ENCODE measurements around the gene FZD10. TPM values are rescaled to one million over a fixed set of nuclear protein-coding genes. Genes with fewer than 3 reads are reported as not detected.

Gene FZD10
- total and polyA plus RNA-seq, 2 experiments from 2014 or later, result 0.11 to 0.45 TPM

DNA sequence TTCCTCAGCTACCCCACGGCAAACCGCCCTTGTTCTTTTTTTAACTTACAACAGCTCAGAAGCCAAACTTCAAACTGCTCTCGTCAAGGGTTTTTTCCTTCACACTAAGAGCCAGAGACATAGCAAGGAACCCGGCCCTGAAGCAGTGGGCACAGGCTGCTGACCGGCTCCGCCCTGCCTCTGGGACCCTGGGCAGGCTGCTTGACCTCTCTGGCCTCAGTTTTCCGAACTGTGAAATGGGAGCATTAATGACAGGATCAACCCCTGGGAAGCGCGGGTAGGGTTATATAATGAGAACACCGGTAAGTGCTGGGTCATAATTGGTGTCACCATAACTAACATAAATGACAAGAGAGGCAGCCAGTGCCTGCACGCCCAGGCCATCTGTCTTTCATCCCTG, 21.2 kb upstream of the FZD10 start:
- Histone ChIP-seq H3K36me3 (ENCODE audit: insufficient read depth) (no peaks in the 10 kb centered on the region; the same call in 1 of the 2 replicates), H3K4me2 (no peak overlapping the region), H4K20me1 (replicated peaks; ENCODE audit: insufficient read depth) (no peaks in the 10 kb centered on the region; the same call in 1 of the 2 replicates), H3K79me2 (replicated peaks; ENCODE audit: insufficient read depth) (no peaks in the 10 kb centered on the region), H3K4me3 (no peak overlapping the region), H3F3A (replicated peaks; ENCODE audit: low read depth) (no peaks in the 10 kb centered on the region), H3K27ac (ENCODE audit: low read depth) (no peak overlapping the region), H3K4me1 (ENCODE audit: insufficient read depth) (peaks cover 4% of the 10 kb centered on the region; the same call in 1 of the 2 replicates), H3K9me2 (ENCODE audit: insufficient read depth) (no peaks in the 10 kb centered on the region), H3K27me3 (ENCODE audit: insufficient read depth) (0 out of 2 replicates have a peak, but pooled peaks cover 5% of the 10 kb centered on the region), H2AFZ (no peak overlapping the region)
- H3K36me3 Mint-ChIP-seq (ENCODE audit: low read depth), result peaks cover 69% of the 10 kb centered on the region
- ATAC-seq (no peak), DNase-seq (ENCODE audit: low spot score) (no peak)
- H3K27me3 Mint-ChIP-seq (ENCODE audit: insufficient read depth, low read depth, poor library complexity), result peaks cover 9% of the 10 kb centered on the region
- H3K4me1 Mint-ChIP-seq, result no peaks in the 10 kb centered on the region
- no peak overlapping the region for H3K27ac Mint-ChIP-seq
- no peak for TF ChIP-seq CREB1 (CRISPR knock-in tag; IDR thresholded peaks at IDR 0.05; ENCODE audit: low read depth)
- peaks cover 100% of the 10 kb centered on the region; the same call in 2 of the 3 replicates for H3K9me3 Mint-ChIP-seq
- no peak overlapping the region for H3K4me3 Mint-ChIP-seq

DNA sequence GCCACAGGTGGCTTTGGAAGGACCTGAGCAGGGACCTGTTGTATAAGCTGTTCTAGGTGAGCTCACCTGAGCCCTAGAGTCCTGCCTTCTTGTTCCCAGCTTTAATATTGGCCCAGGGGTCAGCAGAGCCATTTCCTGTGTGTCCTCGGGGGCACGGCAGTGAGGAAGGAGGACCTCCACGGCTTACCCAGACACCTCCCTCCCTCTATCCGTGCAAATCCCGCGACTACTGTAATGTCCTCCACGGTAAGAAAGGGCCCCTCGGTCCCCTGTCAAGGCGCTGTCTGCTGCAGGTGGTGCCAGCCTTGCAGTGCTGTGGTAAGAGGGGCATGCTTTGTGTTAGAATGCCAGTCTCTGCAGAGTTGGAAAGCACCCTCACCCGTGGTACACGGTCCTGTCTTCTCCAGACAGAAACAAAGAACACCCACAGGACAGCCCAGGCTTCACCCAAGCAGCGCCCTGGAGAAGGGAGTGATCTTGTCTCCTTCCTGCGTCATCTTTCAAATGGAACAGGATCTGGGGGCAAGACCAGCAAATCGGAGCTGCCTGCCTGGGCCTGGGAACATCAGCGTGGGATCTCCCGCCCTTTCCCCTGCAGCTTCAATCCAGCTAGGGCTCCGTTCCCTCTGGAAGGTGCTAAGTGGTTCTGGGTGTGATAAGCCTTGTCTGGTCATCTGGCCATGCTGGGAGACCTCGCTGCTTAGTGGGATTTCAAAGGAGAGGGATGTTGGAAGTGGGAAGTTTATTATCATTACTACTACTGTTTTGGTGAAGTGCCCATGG, 20.2 kb upstream of the FZD10 start:
- peaks cover 9% of the 10 kb centered on the region for H3K27me3 Mint-ChIP-seq (ENCODE audit: insufficient read depth, low read depth, poor library complexity)
- H3K36me3 Mint-ChIP-seq (ENCODE audit: low read depth), result peaks cover 65% of the 10 kb centered on the region
- Histone ChIP-seq H4K20me1 (replicated peaks; ENCODE audit: insufficient read depth) (no peaks in the 10 kb centered on the region; the same call in 1 of the 2 replicates), H3K9me2 (ENCODE audit: insufficient read depth) (no peaks in the 10 kb centered on the region), H2AFZ (no peak overlapping the region), H3K27me3 (ENCODE audit: insufficient read depth) (no peaks in the 10 kb centered on the region), H3K36me3 (ENCODE audit: insufficient read depth) (no peaks in the 10 kb centered on the region; the same call in 1 of the 2 replicates), H3K4me3 (no peak overlapping the region), H3F3A (replicated peaks; ENCODE audit: low read depth) (no peaks in the 10 kb centered on the region), H3K4me1 (ENCODE audit: insufficient read depth) (no peaks in the 10 kb centered on the region), H3K27ac (ENCODE audit: low read depth) (no peak overlapping the region), H3K79me2 (replicated peaks; ENCODE audit: insufficient read depth) (no peaks in the 10 kb centered on the region), H3K4me2 (no peak overlapping the region)
- H3K4me3 Mint-ChIP-seq, result no peak overlapping the region
- no peaks in the 10 kb centered on the region for H3K4me1 Mint-ChIP-seq
- TF ChIP-seq ZNF331 (CRISPR knock-in tag; IDR thresholded peaks at IDR 0.05; ENCODE audit: low read depth) (no peak), STAT1 (IDR thresholded peaks at IDR 0.05; ENCODE audit: unreplicated experiment) (no peak), ZNF114 (CRISPR knock-in tag; IDR thresholded peaks at IDR 0.05) (no peak)
- TF ChIP-seq, protein P1, sequence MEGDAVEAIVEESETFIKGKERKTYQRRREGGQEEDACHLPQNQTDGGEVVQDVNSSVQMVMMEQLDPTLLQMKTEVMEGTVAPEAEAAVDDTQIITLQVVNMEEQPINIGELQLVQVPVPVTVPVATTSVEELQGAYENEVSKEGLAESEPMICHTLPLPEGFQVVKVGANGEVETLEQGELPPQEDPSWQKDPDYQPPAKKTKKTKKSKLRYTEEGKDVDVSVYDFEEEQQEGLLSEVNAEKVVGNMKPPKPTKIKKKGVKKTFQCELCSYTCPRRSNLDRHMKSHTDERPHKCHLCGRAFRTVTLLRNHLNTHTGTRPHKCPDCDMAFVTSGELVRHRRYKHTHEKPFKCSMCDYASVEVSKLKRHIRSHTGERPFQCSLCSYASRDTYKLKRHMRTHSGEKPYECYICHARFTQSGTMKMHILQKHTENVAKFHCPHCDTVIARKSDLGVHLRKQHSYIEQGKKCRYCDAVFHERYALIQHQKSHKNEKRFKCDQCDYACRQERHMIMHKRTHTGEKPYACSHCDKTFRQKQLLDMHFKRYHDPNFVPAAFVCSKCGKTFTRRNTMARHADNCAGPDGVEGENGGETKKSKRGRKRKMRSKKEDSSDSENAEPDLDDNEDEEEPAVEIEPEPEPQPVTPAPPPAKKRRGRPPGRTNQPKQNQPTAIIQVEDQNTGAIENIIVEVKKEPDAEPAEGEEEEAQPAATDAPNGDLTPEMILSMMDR (conservative IDR thresholded peaks at IDR 0.05; ENCODE audit: low read depth in 2 of 2), result no peak
- ATAC-seq (no peak), DNase-seq (ENCODE audit: low spot score) (no peak)
- H3K9me3 Mint-ChIP-seq, result peaks cover 100% of the 10 kb centered on the region; the same call in 2 of the 3 replicates
- H3K27ac Mint-ChIP-seq, result no peak overlapping the region

DNA sequence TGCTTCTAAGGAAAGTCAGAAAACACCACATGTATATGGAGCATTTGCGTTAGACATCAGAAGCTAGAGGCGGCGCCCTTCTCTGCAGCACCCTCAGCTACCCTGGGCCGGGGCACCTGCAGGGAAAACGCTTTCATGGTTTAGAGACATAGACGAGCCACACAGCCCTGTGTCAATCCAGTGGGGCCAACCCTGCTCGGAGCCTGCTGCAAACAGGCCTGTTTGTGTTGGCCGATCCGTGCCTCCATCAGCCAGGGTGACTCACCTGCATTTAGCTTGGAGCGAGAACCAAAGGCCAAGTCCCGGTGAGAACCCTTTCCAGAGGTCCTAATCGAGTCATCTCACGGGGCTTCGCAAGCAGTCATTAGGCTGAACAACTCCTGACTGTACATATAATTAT, 19.5 kb upstream of the FZD10 start:
- Histone ChIP-seq H3K27me3 (ENCODE audit: insufficient read depth) (no peaks in the 10 kb centered on the region), H3K4me3 (no peak overlapping the region), H3K4me1 (ENCODE audit: insufficient read depth) (no peaks in the 10 kb centered on the region), H2AFZ (no peak overlapping the region), H3F3A (replicated peaks; ENCODE audit: low read depth) (no peaks in the 10 kb centered on the region), H3K4me2 (no peak overlapping the region), H3K36me3 (ENCODE audit: insufficient read depth) (no peaks in the 10 kb centered on the region; the same call in 1 of the 2 replicates), H3K27ac (ENCODE audit: low read depth) (no peak overlapping the region), H3K79me2 (replicated peaks; ENCODE audit: insufficient read depth) (no peaks in the 10 kb centered on the region), H3K9me2 (ENCODE audit: insufficient read depth) (no peaks in the 10 kb centered on the region), H4K20me1 (replicated peaks; ENCODE audit: insufficient read depth) (no peaks in the 10 kb centered on the region)
- no peaks in the 10 kb centered on the region for H3K4me1 Mint-ChIP-seq
- no peak overlapping the region for H3K4me3 Mint-ChIP-seq
- no peak for ATAC-seq
- H3K36me3 Mint-ChIP-seq (ENCODE audit: low read depth), result peaks cover 61% of the 10 kb centered on the region
- DNase-seq (ENCODE audit: low spot score), result no peak
- no peak overlapping the region for H3K27ac Mint-ChIP-seq
- H3K9me3 Mint-ChIP-seq, result peaks cover 98% of the 10 kb centered on the region; the same call in 2 of the 3 replicates
- peaks cover 9% of the 10 kb centered on the region for H3K27me3 Mint-ChIP-seq (ENCODE audit: insufficient read depth, low read depth, poor library complexity)
- no peak for TF ChIP-seq ZNF331 (CRISPR knock-in tag; IDR thresholded peaks at IDR 0.05; ENCODE audit: low read depth)
- no peak for TF ChIP-seq NANOG (IDR thresholded peaks at IDR 0.05; ENCODE audit: borderline replicate concordance)
- no peak for TF ChIP-seq ZNF114 (CRISPR knock-in tag; IDR thresholded peaks at IDR 0.05)
- TF ChIP-seq, protein P2, sequence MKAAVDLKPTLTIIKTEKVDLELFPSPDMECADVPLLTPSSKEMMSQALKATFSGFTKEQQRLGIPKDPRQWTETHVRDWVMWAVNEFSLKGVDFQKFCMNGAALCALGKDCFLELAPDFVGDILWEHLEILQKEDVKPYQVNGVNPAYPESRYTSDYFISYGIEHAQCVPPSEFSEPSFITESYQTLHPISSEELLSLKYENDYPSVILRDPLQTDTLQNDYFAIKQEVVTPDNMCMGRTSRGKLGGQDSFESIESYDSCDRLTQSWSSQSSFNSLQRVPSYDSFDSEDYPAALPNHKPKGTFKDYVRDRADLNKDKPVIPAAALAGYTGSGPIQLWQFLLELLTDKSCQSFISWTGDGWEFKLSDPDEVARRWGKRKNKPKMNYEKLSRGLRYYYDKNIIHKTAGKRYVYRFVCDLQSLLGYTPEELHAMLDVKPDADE (IDR thresholded peaks at IDR 0.05), result no peak
- TF ChIP-seq, protein P1 (conservative IDR thresholded peaks at IDR 0.05; ENCODE audit: low read depth in 2 of 2), result no peak
- no peak for TF ChIP-seq POLR2AphosphoS5 (IDR thresholded peaks at IDR 0.05; ENCODE audit: low read depth)
- TF ChIP-seq CREB1 (CRISPR knock-in tag; IDR thresholded peaks at IDR 0.05; ENCODE audit: low read depth), result no peak
- TF ChIP-seq EZH2 (IDR thresholded peaks at IDR 0.05; ENCODE audit: low read depth, unreplicated experiment), result no peak
- TF ChIP-seq JUNB (IDR thresholded peaks at IDR 0.05; ENCODE audit: unreplicated experiment), result no peak

Measured in GM23338 (cell line).